B cell (primary cell): ENCODE measurements around the gene TYW5. TPM values are rescaled to one million over a fixed set of nuclear protein-coding genes. Genes with fewer than 3 reads are reported as not detected.

Experiments used
- ATAC-seq: fragments of 200-7000 bp; cut with Tn5 transposase; one replicate; pipeline ENCODE4 v1.10.0; 2021; ENCODE audit warnings: low read depth, mild to moderate bottlenecking, moderate number of reproducible peaks, moderate library complexity
- CTCF ChIA-PET: fragments of 350-600 bp; sonication (Branson Sonifier 250); formaldehyde crosslinking; loops from one replicate; lab custom pipeline; 2021; ENCODE audit warnings: antibody characterized with exemption, inconsistent platforms; lab: Charles Lee
- POLR2A ChIA-PET: fragments of 350-600 bp; sonication (Branson Sonifier 250); formaldehyde crosslinking; loops from one replicate; lab custom pipeline; 2021; ENCODE audit warnings: antibody characterized with exemption; lab: Charles Lee
- DNase-seq: peaks from one replicate; pipeline ENCODE4 v3.0.0; 2013
- H2AFZ ChIP-seq: 2 replicates; pipeline ENCODE4 v1.6.1; 2012; ENCODE audit warnings: mild to moderate bottlenecking, low read depth, low read length; ENCODE audit not compliant: insufficient read depth, poor library complexity, severe bottlenecking
- H3K27ac ChIP-seq, 2 donors: 1 replicate in 1 of 2; 2 replicates in 1 of 2; pipeline ENCODE4 v1.5.1; 2012 to 2013; ENCODE audit warnings: low read length in 2 of 2, mild to moderate bottlenecking in 2 of 2, moderate library complexity in 1 of 2
- H3K27me3 ChIP-seq, 4 experiments: fragments of 200-600 bp in 1 of 4; sonication (generic) in 1 of 4; replicated peaks in 1 of 4; 1 replicate in 2 of 4; 2 replicates in 2 of 4; pipeline versions ENCODE4 v1.6.1 to v1.7.0; 2013 to 2016; ENCODE audit warnings: low read length in 3 of 4, mild to moderate bottlenecking in 2 of 4, mixed read lengths in 1 of 4, moderate library complexity in 1 of 4; ENCODE audit not compliant: insufficient read depth in 4 of 4, control insufficient read depth in 3 of 4; ENCODE audit errors: control extremely low read depth in 1 of 4
- H3K36me3 ChIP-seq, 2 experiments: replicated peaks in 1 of 2; 1 replicate in 1 of 2; 2 replicates in 1 of 2; pipeline versions ENCODE4 v1.6.1 to v1.7.1; 2013; ENCODE audit warnings: low read length in 1 of 2; ENCODE audit not compliant: insufficient read depth in 2 of 2, control insufficient read depth in 1 of 2; ENCODE audit errors: control extremely low read depth in 1 of 2, extremely low read depth in 1 of 2
- H3K4me1 ChIP-seq, 2 donors: fragments of 200-600 bp in 1 of 2; sonication (generic) in 1 of 2; 1 replicate in 1 of 2; 2 replicates in 1 of 2; pipeline versions ENCODE4 v1.5.1 to v1.6.1; 2013 to 2017; ENCODE audit warnings: low read length in 2 of 2; ENCODE audit not compliant: control insufficient read depth in 2 of 2, insufficient read depth in 2 of 2
- H3K4me2 ChIP-seq: replicated peaks from 2 replicates; pipeline ENCODE3; 2012; ENCODE audit warnings: mild to moderate bottlenecking, low read depth, low read length; ENCODE audit not compliant: poor library complexity, severe bottlenecking
- H3K4me3 ChIP-seq, 5 experiments: fragments of 200-600 bp in 1 of 5; sonication (generic) in 1 of 5; 1 replicate in 3 of 5; 2 replicates in 2 of 5; pipeline versions ENCODE4 v1.5.1 to v1.7.0; 2011 to 2016; ENCODE audit warnings: low read length in 4 of 5, mild to moderate bottlenecking in 4 of 5, low read depth in 2 of 5, control low read depth in 1 of 5, moderate library complexity in 1 of 5; ENCODE audit not compliant: insufficient read depth in 1 of 5; ENCODE audit errors: control extremely low read depth in 1 of 5, extremely low read depth in 1 of 5
- H3K79me2 ChIP-seq: fragments of 200-600 bp; sonication (generic); one replicate; pipeline ENCODE4 v1.6.0; 2016; ENCODE audit warnings: low read length; ENCODE audit not compliant: control insufficient read depth, insufficient read depth
- H3K9ac ChIP-seq: fragments of 200-600 bp; sonication (generic); 2 replicates; pipeline ENCODE4 v1.6.1; 2017; ENCODE audit warnings: mild to moderate bottlenecking, low read length, moderate library complexity
- H3K9me3 ChIP-seq, 3 donors: one replicate each; pipeline versions ENCODE4 v1.6.1 to v1.7.1; 2013; ENCODE audit warnings: low read length in 2 of 3; ENCODE audit not compliant: control insufficient read depth in 2 of 3, insufficient read depth in 1 of 3; ENCODE audit errors: control extremely low read depth in 1 of 3
- H4K20me1 ChIP-seq: 2 replicates; pipeline ENCODE4 v1.6.0; 2012; ENCODE audit warnings: mild to moderate bottlenecking, low read length; ENCODE audit not compliant: insufficient read depth, control insufficient read depth, poor library complexity, severe bottlenecking
- H3K27ac Mint-ChIP-seq: one replicate; pipeline ENCODE4 v1.8.0; 2021; ENCODE audit warnings: mixed read lengths
- H3K27me3 Mint-ChIP-seq: one replicate; pipeline ENCODE4 v1.8.0; 2021; ENCODE audit warnings: mixed read lengths
- H3K4me1 Mint-ChIP-seq: one replicate; pipeline ENCODE4 v1.8.0; 2021; ENCODE audit warnings: mixed read lengths
- H3K4me3 Mint-ChIP-seq: one replicate; pipeline ENCODE4 v1.8.0; 2021; ENCODE audit warnings: mixed read lengths
- H3K9me3 Mint-ChIP-seq: one replicate; pipeline ENCODE4 v1.8.0; 2022; ENCODE audit warnings: mixed read lengths; ENCODE audit not compliant: insufficient read depth
- EZH2 ChIP-seq: IDR thresholded peaks from 2 replicates; pipeline ENCODE4 v1.6.1; 2012; ENCODE audit warnings: borderline replicate concordance, low read depth, mild to moderate bottlenecking, moderate library complexity, low read length; ENCODE audit not compliant: insufficient read depth, poor library complexity, severe bottlenecking
- WGBS: methylation state at CpG from one replicate; pipeline ENCODE4 v1.1.5; 2013; ENCODE audit warnings: missing lambda C conversion rate; ENCODE audit not compliant: insufficient coverage; 5-methylcytosine and 5-hydroxymethylcytosine counted together
- intact Hi-C: fragments of 100-400 bp; cut with micrococcal nuclease; formaldehyde crosslinking; loops from one replicate; pipeline ENCODE4 v1.10.0; 2022
- polyA plus RNA-seq: library from polyadenylated mRNA; depleted of rRNA; stranded (reverse); fragments of >200 nt; gene quantifications from 2 replicates; pipeline ENCODE4 v1.2.3, GENCODE V29; 2012
- total RNA-seq, 2 donors: library from RNA; stranded (reverse); fragments of 120-200 nt in 1 of 2; gene quantifications; 1 replicate in 1 of 2; 2 replicates in 1 of 2; pipeline versions ENCODE4 v1.2.3 to v1.2.4, GENCODE V29; 2013 to 2022
- TF ChIP-seq, protein P1 (sequence below): fragments of 200-600 bp; IDR thresholded peaks from one replicate; pipeline ENCODE4 v1.8.0; 2022; ENCODE audit warnings: antibody characterized with exemption, mild to moderate bottlenecking

TYW5 gene
- total and polyA plus RNA-seq, 2 donors (not counting 1 experiment from before 2014, with no cell fraction given) = 4.5 to 15.0 TPM

DNA sequence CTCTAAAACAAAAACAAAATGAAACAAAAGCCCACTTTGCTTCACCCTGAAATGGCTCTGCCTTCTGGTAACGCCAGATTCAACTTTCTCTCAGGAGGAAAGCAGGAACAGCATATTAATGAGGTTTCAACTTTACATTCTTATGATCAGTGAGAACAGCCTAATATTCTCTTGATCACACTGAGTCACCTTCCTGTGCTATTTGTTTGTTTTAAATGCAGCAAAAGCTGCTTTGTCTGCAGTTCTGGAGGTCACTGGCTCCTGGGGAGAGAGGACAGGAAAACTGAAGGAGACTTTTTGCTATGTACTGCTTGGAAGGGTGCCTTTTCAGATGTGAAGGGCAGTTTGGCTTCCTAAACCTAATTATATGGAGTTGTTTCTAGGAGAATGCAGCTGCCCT is 48.2 kb upstream of the TYW5 start:
- no peak overlapping the region for H3K9ac ChIP-seq
- POLR2A ChIA-PET = no interaction called here

DNA sequence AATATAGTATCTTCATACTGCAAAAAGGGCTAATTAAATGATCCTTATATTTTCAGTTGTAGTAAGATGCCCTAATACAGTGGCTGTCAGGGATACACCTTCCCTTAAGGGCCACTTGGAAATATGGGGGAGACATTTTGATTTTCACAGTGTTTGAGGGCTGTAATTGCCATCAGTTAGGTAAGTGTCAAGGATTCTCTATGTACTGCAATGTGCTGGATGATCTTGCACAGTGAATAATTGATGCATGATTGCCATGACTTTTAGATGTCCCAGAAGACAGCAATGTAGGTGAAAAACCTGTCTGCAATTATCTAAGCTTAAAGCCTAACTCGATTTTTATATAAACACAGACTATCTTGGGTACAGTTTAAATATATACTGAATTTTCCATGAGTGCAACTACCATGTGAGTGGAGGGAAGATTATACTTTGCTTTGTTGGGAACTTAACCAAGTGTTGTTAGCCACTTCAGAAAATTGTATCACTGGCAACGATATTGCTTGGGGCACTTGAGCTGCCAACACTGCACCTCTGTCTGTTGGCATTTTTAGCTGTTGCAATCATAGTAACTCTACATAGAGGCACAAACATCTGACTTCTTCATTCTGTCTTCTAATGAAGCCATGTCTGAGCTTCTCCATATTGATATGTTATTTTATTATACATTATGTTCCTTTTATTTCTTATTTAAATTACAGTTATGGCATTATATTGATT is 45.3 kb upstream of the TYW5 start:
- Histone ChIP-seq H3K27ac (no peak overlapping the region), H3K9ac (no peak overlapping the region), H3K4me1 (no peaks in the 10 kb centered on the region), H4K20me1 (no peaks in the 10 kb centered on the region), H3K79me2 (no peaks in the 10 kb centered on the region), H3K4me2 (no peak overlapping the region), H3K36me3 (no peaks in the 10 kb centered on the region), H3K27me3 (no peaks in the 10 kb centered on the region), H3K9me3 (peaks cover 0 to under 1% (median 0%) of the 10 kb centered on the region in 3 donors), H3K4me3 (no peak overlapping the region), H2AFZ (no peak overlapping the region)
- TF ChIP-seq EZH2 = no peak
- TF ChIP-seq, protein P1, sequence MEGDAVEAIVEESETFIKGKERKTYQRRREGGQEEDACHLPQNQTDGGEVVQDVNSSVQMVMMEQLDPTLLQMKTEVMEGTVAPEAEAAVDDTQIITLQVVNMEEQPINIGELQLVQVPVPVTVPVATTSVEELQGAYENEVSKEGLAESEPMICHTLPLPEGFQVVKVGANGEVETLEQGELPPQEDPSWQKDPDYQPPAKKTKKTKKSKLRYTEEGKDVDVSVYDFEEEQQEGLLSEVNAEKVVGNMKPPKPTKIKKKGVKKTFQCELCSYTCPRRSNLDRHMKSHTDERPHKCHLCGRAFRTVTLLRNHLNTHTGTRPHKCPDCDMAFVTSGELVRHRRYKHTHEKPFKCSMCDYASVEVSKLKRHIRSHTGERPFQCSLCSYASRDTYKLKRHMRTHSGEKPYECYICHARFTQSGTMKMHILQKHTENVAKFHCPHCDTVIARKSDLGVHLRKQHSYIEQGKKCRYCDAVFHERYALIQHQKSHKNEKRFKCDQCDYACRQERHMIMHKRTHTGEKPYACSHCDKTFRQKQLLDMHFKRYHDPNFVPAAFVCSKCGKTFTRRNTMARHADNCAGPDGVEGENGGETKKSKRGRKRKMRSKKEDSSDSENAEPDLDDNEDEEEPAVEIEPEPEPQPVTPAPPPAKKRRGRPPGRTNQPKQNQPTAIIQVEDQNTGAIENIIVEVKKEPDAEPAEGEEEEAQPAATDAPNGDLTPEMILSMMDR = no peak
- ATAC-seq (no peak), DNase-seq (no peak)
- Mint-ChIP-seq H3K27me3 (peaks cover 20% of the 10 kb centered on the region), H3K4me1 (no peaks in the 10 kb centered on the region), H3K9me3 (peaks cover 5% of the 10 kb centered on the region), H3K27ac (no peak overlapping the region), H3K4me3 (no peak overlapping the region)
- ChIA-PET POLR2A (no interaction called here), CTCF (no interaction called here)
- intact Hi-C loops = no loop called here
- WGBS = 88% methylated on average over 1 of the region's 2 CpGs

More for the DNA sequence above, 48.2 kb upstream of the TYW5 start:
- no peaks in the 10 kb centered on the region for H3K4me1 Mint-ChIP-seq
- H3K27ac ChIP-seq = no peak overlapping the region
- H3K27ac Mint-ChIP-seq = no peak overlapping the region
- no peaks in the 10 kb centered on the region for H3K36me3 ChIP-seq
- WGBS = 89% methylated on average over 1 of the region's 1 CpG
- CTCF ChIA-PET = no interaction called here
- no peak for TF ChIP-seq EZH2
- TF ChIP-seq, protein P1 = no peak
- no peak for ATAC-seq
- peaks cover 22% of the 10 kb centered on the region for H3K27me3 Mint-ChIP-seq
- no peak overlapping the region for H3K4me3 Mint-ChIP-seq
- no peak overlapping the region for H3K4me2 ChIP-seq
- no peak for DNase-seq
- H3K9me3 ChIP-seq = peaks cover 0 to 6% (median 0%) of the 10 kb centered on the region in 3 donors
- no peaks in the 10 kb centered on the region for H3K4me1 ChIP-seq
- intact Hi-C loops = no loop called here
- H3K9me3 Mint-ChIP-seq = peaks cover 5% of the 10 kb centered on the region
- no peak overlapping the region for H3K4me3 ChIP-seq
- no peak overlapping the region for H2AFZ ChIP-seq
- no peaks in the 10 kb centered on the region for H3K79me2 ChIP-seq
- no peaks in the 10 kb centered on the region for H3K27me3 ChIP-seq
- no peaks in the 10 kb centered on the region for H4K20me1 ChIP-seq
